Ureter (tissue), 1 donor: ENCODE results near the gene IGSF21. TPM values are rescaled to one million over a fixed set of nuclear protein-coding genes. Genes with fewer than 3 reads are reported as not detected.

Experiments used
- DNase-seq: peaks from one replicate; pipeline ENCODE4 v3.0.0-alpha.2; 2020; ENCODE audit warnings: low spot score
- total RNA-seq: library from RNA; stranded (reverse); gene quantifications from one replicate; pipeline ENCODE4 v1.2.4, GENCODE V29; 2023
- donor health status: DM: yes; HTN: yes; CAD: no.

Gene IGSF21
- total RNA-seq, 1 donor from 2014 or later = 6.6 TPM

DNA sequence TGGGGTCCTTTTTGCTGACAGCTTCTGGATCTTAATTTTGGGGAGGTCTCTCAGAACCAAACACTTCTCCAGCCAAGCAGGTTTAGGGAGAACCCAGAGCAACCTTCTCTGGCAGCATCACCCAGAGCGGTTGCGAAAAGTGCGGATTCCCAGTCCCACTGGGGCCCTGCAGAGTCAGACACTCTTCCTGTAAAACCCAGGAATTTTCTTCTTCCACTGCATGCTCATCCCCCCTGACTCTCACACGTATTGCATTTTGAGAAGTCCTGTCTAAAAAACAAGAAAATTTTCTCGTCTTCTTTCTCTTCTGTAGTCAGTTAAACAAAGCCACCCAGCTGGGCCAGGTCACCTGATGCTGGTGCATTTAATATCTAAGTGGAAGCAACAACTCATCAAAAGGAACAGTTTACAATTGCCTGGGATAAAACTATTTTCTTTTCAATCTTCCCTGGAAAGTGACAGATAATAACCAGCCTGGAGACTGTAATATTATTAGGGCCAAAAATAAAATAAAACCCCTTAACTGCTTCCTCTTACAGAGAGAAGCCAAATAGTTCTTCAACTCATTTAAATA, 156.0 kb downstream of the IGSF21 start:
- no peak for DNase-seq

DNA sequence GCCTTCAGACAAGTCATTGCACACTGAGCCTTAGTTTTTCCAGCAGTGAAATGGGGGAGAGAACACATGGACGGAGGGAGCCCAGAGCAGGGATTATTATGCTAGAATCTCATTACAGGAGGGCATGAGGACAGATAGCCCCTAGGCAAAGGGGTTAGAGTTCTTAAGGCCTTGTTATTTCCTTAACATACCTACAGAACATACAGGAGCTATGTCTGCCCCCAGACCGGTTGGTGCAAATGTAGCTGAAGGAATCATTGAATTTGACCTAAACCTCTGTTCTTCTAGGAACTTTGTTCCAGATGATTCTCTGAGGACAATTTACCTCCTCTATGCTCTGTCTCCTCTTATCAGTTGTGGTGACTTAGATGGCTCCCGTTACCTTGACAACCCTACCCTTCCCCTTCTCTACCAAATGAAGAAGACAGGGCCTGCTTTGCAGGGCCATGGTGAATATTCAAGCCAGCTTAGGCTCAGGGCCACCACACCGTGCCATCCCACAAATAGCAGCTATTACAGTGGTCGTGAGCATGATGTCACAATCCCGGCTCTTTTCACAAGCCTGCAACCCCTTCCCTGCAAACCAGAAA, 156.9 kb downstream of the IGSF21 start:
- no peak for DNase-seq

DNA sequence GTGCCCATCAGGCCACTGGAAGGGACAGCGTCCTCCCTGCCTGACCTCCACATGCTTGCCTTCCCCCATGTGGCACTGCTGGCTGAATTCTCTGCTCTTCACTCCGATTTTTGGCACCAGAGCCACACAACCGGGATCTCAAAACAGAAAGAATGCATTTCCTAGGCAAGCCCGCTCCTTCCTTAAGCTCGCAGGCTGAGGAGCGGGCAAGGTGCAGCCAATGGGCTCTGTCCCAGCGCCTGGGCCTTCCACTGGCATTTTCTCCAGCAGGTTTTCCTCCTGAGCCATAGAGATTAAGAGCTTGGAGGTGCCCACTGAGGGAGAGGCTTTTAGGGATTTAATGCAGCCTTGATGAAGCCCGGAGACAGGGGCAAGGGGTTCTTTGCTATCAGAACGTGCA, 158.0 kb downstream of the IGSF21 start:
- DNase-seq = no peak

DNA sequence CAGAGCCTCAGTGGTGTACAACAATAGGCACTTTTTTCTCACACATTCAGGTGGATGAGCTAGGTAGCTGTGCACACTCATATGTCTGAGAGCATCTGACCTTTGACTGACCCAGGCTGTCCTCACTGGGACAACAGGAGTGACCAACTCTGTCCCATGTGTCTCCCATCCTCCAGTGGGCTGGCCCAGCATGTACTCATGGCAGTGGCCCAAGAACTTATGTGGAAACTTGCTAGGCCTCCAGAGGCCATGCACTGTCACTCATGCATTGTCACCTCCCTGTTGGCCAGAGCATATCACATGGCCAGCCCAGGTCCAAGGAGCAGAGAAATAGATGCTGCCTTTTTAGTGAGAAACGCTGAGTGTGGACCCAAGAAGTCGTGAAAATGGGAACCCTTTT, 158.8 kb downstream of the IGSF21 start:
- DNase-seq = no peak

DNA sequence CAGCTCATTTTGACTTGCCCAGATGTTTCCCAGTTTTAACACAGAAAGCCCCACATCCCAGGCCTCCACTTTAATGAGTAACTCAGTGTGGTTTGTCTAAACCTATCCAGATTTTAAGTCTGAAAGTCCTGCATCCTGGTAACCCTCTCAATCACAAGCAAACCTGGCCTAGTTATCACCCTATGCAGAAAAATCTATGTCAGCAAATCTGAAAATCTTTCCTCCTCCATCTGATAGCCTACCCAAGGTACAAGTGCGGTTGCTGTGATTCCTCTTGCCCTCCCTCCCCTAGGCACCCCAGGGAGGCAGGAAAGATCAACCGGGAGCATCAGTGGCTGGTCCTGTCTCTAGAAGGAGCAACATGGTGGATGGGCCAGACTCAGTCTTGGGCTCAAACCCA, 163.7 kb downstream of the IGSF21 start:
- no peak for DNase-seq

DNA sequence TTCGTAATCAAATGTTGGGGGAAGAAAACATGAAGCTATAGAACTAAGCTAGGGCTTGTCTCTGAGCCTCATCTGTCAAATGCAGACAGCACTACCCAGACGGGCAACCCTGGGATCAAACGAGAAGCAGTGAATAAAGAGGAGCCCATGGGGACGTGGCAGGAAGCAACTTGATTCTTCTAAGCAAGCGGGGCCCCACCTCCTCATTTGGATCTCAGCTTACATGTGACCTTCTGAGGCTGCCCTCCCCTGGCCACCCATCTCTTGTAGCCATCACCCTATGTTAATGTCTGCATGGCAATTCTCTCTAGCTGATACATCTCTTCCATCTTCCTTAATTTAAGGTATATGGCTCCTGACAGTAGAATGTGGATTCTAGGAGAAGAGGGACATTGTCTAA, 171.3 kb downstream of the IGSF21 start:
- DNase-seq = no peak

DNA sequence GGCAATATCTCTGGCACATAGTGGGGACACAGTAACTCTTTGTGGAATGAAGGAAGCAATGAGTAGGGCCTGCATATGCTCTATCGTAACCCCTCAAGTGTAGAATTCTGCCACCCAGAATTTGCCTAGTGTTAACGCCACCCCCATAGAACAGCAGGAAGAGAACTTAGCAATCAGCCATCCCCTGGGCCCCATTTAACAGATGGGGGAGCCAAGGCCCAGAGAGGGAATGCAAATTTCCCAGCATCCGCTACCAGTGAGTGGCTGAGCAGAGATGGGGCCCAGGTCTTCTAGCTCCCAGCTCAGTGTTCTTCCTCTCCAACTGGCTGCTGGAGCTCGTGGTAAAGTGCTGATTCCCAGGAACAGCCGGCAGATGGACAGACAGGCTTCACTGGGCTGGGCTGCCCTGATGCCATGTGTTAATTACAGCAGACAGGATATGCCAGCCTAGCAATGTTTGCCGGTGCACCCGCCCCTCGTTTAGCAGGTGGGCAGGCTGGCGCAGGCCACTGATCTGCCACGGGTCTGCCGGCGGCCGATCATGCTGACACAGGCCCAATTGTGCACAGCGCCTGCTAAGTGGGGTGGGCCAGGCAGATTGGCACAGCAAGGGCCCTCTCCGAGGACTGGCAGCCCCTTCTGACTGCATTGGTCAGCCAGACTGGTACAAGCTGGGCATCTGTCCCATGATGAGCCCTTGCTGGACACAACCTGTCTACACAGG, 171.9 kb downstream of the IGSF21 start:
- DNase-seq = peak; percentile 67

DNA sequence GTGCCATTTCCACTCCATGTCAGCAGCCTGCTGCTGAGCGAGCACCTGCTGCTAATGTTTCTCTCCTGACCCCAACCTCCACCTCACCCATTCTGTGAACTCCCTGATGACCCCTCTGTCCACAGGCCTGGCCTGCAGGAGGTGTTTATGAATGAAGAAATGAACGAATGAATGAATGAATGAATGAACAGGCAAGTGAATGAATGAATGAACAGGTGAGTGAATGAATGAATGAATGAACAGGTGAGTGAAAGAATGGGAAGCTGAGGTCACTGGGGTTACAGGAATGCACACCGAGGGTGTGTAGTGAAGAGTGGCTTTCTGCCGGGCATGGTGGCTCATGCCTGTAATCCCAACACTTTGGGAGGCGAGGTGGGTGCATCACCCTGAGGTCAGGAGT, 173.4 kb downstream of the IGSF21 start:
- DNase-seq = no peak

DNA sequence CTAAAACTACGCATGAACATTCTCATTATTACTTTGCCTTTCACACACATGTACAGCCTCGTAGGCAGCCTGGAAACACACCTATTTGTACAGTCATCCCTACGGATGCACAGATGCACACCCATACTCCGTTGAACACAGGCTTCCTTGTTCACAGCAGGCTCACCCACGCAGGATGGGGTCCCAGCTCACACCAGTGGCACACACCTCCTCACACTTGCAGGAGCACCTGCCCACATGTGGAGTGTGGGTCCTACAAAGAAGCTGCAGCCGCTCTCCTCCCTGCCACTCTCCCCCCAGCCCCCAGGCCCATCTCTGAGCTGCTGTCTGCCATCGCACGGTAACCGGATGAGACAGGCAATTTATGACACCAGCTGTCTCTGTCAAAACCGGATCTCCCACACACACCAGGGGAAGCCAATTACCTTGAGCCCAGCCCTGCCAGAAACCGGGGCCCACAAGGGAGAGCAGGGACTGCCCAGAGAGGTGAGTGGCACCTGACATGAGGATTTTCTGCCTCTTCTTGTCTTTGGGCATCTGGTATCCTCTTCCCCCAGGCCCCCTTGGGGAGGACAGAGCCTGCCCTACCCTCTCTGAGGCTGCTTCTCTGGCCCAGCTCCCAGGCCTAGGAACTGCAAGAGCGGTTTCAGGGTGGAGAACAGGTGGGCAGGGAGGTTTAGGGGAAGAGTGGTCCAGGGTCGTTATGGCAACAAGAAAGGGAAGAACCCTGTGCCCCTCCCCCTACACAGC, 175.4 kb downstream of the IGSF21 start:
- DNase-seq = no peak

DNA sequence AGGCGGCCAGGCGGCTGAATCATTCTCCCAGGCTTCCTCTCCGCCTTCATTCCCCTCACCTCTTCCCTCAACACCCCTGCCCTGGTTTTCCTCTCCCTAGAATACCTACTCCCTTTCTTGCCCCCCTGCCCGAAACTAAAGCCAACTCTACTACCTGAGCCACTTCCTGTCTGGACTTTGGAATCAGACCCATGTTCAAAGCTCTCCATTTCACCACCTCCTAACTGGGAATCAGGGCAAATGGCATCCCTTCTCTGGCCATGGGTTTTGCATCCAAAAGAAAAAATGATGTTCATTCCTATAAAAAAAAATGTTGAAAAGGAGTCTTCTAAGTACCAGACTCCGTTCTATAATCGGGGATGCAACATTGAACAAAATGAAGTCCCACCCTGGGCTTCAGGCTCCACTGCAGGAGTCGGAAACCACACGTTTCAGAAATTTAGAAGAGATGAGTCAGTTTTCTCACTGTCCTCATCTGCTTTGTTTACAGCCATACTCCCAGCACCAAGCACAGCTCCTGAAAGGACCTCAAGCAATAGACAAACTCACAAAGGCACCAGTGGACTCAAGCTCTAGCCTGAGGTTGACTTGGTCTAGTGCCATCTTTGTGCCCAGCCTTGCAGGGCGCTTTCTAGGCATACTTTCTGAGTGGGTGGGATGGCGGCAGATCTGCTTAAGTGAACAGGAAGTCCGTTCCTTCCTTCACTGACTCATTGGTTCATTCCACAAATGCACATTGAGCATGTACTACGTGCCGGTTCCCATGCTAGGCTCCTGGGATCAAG, 176.2 kb downstream of the IGSF21 start:
- no peak for DNase-seq

DNA sequence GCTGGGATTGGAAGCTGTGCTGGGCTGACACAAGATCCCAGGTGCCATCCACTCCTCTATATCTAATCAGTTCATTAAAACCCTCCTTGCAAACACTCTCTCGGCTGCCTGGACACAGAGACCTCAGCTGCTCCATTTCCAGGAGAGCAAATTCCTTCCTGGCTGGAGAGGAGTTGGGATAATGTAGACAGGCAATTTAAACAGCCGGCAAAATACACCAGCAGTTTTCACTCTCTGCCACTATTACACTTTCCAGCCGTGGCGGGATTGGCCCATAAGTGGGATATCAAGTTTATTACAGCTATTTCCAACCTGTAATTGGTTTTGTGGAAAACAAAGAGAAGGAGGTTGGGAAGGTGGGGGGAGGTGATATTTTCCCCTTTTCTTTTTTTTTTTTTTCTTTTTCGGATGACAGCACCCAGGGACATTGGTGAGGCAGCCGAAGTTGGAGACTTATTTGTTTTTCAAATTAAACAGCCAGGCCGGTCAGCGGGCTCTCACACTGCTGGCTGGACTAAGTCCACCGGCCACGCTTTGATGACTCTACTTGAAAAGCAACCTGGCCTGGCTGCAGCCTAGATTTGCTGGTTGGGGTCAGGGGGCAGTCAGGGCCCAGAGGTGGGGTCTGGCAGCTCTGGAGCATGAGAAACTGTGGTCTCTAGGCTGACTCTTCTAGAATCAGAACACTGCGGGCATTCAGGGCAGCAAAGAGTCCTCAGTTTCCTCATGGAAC, 177.4 kb downstream of the IGSF21 start:
- no peak for DNase-seq

DNA sequence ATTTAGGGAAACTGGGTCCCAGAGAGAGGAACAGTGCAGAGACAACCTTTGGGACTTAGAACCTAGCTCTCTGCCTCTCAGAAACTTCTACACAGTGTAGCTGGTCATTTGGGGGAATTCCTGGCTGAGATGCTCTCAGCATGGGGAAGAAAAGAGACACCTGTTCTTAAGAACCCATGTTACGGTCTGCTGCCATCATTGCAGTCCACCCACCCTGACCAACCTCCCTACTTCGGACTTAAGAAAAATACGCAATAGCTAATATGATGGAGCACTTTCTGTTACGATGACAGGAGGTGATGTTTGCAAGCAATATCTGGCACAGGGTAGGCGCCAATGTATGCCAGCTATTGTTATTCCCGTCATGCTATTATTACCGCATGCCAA, 177.9 kb downstream of the IGSF21 start:
- DNase-seq = no peak

DNA sequence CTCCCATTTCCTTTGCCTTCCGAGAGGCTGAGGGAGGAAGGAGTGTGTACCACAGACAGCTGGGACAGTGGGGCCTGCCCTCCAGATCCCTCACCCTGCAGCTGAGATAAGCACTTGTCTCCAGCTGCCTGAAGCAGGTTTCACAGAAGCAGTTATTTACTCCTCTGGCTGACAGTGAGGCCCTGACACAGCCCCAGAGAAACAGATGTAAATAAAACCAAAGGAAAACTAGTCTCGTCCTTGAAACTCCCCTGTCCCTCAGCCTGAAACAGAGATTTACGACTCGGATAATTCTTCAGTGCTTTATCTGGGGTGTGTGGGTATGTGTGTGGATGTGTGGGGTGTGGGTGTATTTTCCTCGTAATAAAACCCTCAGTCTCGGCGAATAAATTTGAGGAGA, 181.1 kb downstream of the IGSF21 start:
- DNase-seq = no peak

DNA sequence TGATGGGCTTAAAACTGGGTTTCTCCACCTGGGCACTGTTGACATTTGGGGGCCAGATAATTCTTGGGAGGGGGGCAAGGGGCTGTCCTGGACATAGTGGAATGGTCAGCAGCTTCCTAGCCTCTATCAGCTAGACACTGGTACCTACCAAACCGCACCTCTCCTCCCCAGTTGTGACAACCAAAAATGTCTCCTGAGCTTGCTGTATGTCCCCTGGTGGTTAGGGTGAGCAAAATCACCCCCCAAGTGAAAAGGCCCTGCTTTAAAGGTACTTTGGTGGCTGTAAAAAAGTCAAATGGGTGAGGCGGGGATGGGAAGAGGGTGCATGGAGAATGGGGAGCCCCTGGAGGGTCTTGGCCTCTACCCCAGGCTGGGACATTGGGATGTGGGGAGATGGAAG, 182.0 kb downstream of the IGSF21 start:
- DNase-seq = no peak

DNA sequence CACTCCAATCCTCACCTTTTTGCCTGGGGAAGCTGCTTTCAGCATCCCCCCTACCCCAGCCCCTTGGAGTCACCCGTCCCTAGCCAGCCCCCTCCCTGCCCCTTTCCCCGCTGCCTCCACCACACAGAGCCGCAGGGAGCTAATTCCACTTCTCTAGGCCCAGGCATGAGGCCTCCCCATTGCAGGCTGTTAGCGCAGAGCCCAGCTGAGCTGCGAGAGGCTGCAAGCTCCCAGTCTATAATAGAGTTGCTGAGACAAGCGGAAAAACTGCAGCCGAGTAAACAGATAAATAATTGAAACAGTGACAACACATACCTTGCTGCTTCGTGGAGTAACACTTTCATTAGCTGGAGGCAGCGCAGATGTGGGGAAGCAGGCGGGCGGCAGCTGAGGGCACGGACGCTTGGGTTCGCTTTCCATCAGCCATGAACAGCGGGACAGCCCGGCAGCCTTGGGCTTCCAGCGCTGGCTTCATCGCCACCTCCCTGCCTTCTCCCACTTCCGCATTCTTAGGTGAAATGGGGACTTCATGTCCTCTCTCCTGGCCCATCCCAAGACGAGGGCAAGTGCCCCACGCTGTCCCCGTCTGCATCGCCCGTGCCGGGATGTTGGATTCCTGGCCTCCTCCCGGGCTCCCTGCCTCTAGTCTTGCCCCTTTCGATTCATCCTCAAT, 183.3 kb downstream of the IGSF21 start:
- DNase-seq = no peak

DNA sequence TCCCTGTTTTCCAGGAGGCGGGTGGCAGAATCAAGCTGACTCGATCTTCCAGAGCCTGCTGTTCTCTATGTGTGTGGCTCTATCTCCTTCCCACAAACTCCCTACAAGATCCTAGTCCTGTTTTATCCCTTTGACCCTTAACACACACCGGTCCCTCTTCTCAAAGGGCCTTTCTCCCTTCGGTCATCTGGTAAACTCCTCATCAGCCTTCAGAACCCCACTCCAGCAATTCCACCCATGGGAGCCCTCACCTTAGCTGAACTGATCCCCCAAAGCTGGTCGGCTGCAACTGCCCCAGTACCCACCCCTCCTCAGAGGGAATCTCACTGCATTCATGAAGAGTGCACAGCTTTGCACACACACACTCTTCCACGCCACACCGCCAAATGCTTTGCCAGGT, 184.9 kb downstream of the IGSF21 start:
- DNase-seq = no peak

DNA sequence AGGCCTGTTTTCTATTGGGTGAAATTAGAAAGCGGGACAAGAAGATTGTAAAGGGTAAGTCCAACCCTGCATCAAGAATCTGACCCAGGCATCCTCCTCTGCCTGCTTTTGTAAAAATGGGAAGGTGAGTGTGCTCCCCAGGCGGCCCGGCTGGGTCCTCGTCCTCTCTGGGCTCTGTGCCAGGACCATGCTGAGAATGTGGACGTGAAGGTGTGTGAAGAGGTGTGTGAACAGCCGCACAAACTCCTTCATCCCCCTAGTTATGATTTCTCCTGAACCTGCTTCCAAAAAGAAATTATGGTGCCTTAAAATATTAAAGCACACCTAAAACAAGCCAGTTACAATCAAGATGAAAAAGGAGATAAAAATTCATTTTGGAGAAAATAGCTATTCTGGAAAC, 185.7 kb downstream of the IGSF21 start:
- DNase-seq = no peak

DNA sequence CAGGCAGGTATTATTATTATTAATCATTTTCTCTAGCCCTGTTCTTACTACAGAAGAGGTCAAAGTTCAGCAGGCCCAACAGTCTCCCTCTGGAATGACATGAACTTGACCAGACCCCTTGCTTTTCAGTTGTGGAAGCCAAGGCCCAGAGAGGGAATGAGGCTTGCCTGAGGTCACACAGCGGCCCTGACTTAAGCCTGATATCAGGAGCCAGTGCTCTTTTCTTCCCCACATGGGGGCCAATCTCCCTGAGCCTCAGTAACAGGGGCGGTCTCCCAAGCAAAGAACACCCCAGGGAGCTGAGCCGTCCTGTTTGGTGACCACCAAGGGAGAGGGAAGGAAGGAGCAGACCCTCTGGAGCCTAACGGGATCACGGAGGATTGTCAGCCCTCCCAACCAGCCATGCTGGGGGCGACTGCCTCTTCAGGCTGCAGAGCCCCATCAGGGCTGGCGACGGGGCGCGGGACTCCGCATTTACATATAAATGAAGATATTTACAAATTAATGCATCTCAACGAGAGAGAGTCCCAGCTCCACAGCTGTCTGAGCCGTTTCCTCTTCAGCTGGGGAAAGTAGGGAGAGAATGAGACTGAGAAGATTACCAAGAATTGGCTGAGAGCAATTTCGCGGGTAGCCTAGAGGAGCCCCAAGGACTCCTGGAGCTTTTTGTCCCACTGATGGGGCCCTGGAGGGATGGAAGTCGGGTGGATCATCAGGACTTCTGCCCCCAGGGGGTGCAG, 187.0 kb downstream of the IGSF21 start:
- DNase-seq = no peak

DNA sequence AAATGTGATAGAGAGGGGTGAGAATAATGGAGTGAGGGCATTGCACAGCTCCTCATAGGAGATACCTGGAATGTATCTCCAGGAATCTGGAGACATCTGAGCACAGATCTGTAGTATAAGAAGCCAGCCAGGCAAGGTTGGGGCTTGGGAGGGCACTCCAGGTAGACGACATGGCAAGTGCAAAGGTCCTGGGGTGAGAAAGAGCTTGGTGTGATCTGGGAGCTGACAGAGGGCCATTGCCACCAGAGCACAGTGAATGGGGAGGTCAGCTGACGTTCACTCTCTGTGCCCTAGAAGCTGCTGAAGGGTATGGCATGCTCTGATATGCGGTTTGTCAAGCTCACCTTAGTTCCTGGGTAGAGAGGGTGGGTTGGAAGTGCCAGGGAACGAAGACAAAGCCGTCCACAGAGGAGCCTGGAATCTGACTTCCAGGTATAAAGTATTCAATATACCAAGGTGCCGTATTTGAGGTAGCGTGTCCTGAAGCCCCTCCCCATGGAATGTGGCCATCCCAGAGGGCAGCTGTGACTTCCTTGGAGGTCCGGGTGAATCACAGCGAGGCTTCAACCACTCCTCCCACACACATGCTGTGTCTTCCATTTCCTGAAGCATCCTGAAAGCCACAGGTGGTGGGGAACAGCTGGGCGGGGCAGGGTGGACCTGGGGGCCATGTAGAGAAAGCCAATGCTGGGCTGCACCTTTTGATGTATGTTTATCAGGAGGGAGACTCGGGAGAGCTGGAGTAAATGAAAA, 190.5 kb downstream of the IGSF21 start:
- DNase-seq = no peak
